Measurements from ENCODE around the gene HIRIP3.

DNA sequence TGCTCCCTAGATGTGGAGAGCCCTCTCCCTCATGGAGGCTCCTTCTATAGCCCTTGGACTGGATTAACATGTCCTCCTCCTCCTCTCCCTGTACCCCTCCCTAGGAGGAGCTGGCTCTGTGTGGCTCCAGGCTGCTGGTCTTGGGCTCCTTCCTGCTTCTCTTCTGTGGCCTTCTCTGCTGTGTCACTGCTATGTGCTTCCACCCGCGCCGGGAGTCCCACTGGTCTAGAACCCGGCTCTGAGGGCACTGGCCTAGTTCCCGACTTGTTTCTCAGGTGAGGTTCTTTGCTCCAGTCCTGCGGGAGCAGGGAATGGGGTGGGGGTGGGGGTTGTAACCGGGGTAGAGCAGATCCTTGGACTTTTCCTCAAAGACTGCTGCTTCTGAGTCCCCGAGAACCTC, 24.1 kb downstream of the HIRIP3 start:
- TF ChIP-seq, protein P1, sequence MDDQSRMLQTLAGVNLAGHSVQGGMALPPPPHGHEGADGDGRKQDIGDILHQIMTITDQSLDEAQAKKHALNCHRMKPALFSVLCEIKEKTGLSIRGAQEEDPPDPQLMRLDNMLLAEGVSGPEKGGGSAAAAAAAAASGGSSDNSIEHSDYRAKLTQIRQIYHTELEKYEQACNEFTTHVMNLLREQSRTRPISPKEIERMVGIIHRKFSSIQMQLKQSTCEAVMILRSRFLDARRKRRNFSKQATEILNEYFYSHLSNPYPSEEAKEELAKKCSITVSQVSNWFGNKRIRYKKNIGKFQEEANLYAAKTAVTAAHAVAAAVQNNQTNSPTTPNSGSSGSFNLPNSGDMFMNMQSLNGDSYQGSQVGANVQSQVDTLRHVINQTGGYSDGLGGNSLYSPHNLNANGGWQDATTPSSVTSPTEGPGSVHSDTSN (IDR thresholded peaks at IDR 0.05) = no peak
- TF ChIP-seq, protein P2, sequence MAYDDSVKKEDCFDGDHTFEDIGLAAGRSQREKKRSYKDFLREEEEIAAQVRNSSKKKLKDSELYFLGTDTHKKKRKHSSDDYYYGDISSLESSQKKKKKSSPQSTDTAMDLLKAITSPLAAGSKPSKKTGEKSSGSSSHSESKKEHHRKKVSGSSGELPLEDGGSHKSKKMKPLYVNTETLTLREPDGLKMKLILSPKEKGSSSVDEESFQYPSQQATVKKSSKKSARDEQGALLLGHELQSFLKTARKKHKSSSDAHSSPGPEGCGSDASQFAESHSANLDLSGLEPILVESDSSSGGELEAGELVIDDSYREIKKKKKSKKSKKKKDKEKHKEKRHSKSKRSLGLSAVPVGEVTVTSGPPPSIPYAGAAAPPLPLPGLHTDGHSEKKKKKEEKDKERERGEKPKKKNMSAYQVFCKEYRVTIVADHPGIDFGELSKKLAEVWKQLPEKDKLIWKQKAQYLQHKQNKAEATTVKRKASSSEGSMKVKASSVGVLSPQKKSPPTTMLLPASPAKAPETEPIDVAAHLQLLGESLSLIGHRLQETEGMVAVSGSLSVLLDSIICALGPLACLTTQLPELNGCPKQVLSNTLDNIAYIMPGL (CRISPR knock-in tag; IDR thresholded peaks at IDR 0.05; ENCODE audit: borderline replicate concordance) = no peak
